Measurements from ENCODE around the gene KLK3. TPM values are rescaled to one million over a fixed set of nuclear protein-coding genes. Genes with fewer than 3 reads are reported as not detected.

Gene KLK3
- total and polyA plus RNA-seq, 2 of the 4 experiments (the other 2 are of a cell fraction) = not detected

GRCh38 chr19:50908336-50908735, 53.6 kb downstream of the KLK3 start:
- DNase-seq (no peak), ATAC-seq (ENCODE audit: low read depth) (no peak)
- CTCF ChIA-PET = no interaction called here
- TF ChIP-seq MAZ (IDR thresholded peaks at IDR 0.05; ENCODE audit: borderline replicate concordance, low read depth, low read length) = no peak
- no peak for TF ChIP-seq CHD1 (IDR thresholded peaks at IDR 0.05; ENCODE audit: low read depth, low read length)
- no peak for TF ChIP-seq RCOR1 (IDR thresholded peaks at IDR 0.05; ENCODE audit: insufficient replicate concordance, low read length)
- TF ChIP-seq MAFK (IDR thresholded peaks at IDR 0.05; ENCODE audit: low read depth, low read length) = no peak
- TF ChIP-seq CTCF (conservative IDR thresholded peaks at IDR 0.05; ENCODE audit: low read depth, low read length) = no peak
- no peak for TF ChIP-seq RFX5 (IDR thresholded peaks at IDR 0.05; ENCODE audit: low read depth, low read length)
- TF ChIP-seq CEBPB (IDR thresholded peaks at IDR 0.05; ENCODE audit: low read depth, low read length) = no peak
- no peak for TF ChIP-seq MXI1 (IDR thresholded peaks at IDR 0.05; ENCODE audit: borderline replicate concordance, low read depth, low read length)
- TF ChIP-seq SMC3 (IDR thresholded peaks at IDR 0.05; ENCODE audit: low read depth, low read length) = no peak
- TF ChIP-seq POLR2A (IDR thresholded peaks at IDR 0.05; ENCODE audit: low read depth, low read length) = no peak
- Histone ChIP-seq H3K4me3 (ENCODE audit: insufficient read depth, low read depth, low read length) (no peak overlapping the region), H2AK5ac (ENCODE audit: low read depth, low read length) (no peak overlapping the region), H3K9me3 (ENCODE audit: control insufficient read depth, insufficient read depth, low read length) (no peaks in the 10 kb centered on the region), H3K9ac (ENCODE audit: low read depth, low read length) (no peak overlapping the region), H4K91ac (ENCODE audit: insufficient read depth, low read depth, low read length) (no peak overlapping the region), H3K4ac (ENCODE audit: low read depth, low read length) (no peak overlapping the region), H3K36me3 (ENCODE audit: control insufficient read depth, insufficient read depth, low read length) (no peaks in the 10 kb centered on the region), H3K27me3 (ENCODE audit: control insufficient read depth, insufficient read depth, low read length) (peaks cover 11% of the 10 kb centered on the region), H3K14ac (replicated peaks; ENCODE audit: low read depth, low read length) (no peak overlapping the region), H2AK9ac (replicated peaks; ENCODE audit: low read depth, low read length, poor library complexity) (no peak overlapping the region), H2BK5ac (ENCODE audit: low read depth, low read length, poor library complexity, severe bottlenecking) (no peak overlapping the region), H2BK120ac (ENCODE audit: low read depth, low read length) (no peak overlapping the region), H3K4me2 (ENCODE audit: low read depth, low read length) (no peak overlapping the region), H4K8ac (ENCODE audit: low read depth in 2 of 2, low read length in 2 of 2) (no peak overlapping the region), H2BK15ac (ENCODE audit: low read depth, low read length) (no peak overlapping the region), H3K4me1 (ENCODE audit: control insufficient read depth, insufficient read depth, low read length) (no peaks in the 10 kb centered on the region), H3K56ac (ENCODE audit: extremely low read depth, insufficient read depth, low read length) (no peak overlapping the region), H3K23ac (ENCODE audit: low read depth, low read length) (no peak overlapping the region), H2BK20ac (ENCODE audit: low read depth, low read length) (no peak overlapping the region), H3K9me1 (ENCODE audit: insufficient read depth, low read length) (no peaks in the 10 kb centered on the region), H3K79me1 (ENCODE audit: low read depth in 1 of 2, low read length in 2 of 2) (no peaks in the 10 kb centered on the region), H4K20me1 (ENCODE audit: insufficient read depth, low read length) (no peaks in the 10 kb centered on the region), H3K18ac (ENCODE audit: low read depth, low read length) (no peak overlapping the region), H2AFZ (replicated peaks; ENCODE audit: low read length, poor library complexity) (no peak overlapping the region), H3K27ac (ENCODE audit: insufficient read depth, low read length) (no peak overlapping the region), H4K5ac (ENCODE audit: low read depth, low read length) (no peak overlapping the region)
- in situ Hi-C loops (cut with MboI; ENCODE audit: low sequenced_read_pairs) = no loop called here
- dilution Hi-C loops (cut with HindIII; ENCODE audit: low sequenced_read_pairs, unreplicated experiment) = no loop called here
- 55% methylated on average over 24 of the region's 25 CpGs; no CpG with 5 or more reads in 1 of the 2 experiments for WGBS, 2 experiments (ENCODE audit: extremely low coverage in 2 of 2, insufficient read length in 1 of 2)
- BruUV-seq (replicated peaks) = no TSS peak
- POLR2A ChIA-PET (ENCODE audit: unreplicated experiment) = no interaction called here
- intact Hi-C loops (cut with micrococcal nuclease) = no loop called here
